Measurements from ENCODE around the gene TUBA8. TPM values are rescaled to one million over a fixed set of nuclear protein-coding genes. Genes with fewer than 3 reads are reported as not detected.

The TUBA8 gene
- polyA plus RNA-seq, 3 donors = 0.18 to 2.1 (median 0.27) TPM

DNA sequence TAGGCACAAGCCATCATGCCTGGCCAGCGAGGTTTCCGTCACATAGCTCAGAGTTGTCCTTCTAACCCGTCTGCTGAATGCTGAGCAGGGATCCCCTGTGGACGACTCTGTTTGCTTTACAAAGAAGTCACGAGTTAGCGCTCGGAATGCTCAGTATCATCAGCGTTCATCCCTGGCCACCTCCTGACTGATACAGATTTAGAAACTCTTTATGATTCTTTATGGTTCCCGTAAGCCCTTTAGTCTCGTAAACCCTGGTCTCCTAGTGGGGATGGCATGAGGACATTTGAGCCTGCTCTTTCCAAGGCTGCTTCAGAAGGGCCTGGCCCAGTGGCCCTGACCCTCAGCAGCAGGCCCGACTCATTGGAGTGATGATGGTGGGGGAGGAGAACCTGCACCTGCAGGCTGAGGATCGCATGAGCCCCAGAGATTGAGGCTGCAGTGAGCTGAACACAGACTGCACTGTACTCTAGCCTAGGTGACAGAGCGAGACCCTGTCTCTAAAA lies 23.2 kb upstream of the TUBA8 start:
- Mint-ChIP-seq H3K27ac (peak overlapping the region in 2 of 7 donors; percentile 33 to 44), H3K4me3 (no peak overlapping the region), H3K36me3 (peaks cover 79 to 99% of the 10 kb centered on the region in 2 donors), H3K27me3 (ENCODE audit: low read depth in 3 of 3) (no peaks in the 10 kb centered on the region), H3K4me1 (no peaks in the 10 kb centered on the region), H3K9me3 (no peaks in the 10 kb centered on the region)
- no peak overlapping the region for H3K4me3 ChIP-seq (replicated peaks in 1 of 3; ENCODE audit: low read depth in 2 of 3, low read length in 3 of 3)
- no peaks in the 10 kb centered on the region for H3K9me3 ChIP-seq (replicated peaks in 1 of 2; ENCODE audit: control insufficient read depth in 1 of 2, insufficient read depth in 1 of 2, low read length in 2 of 2)
- no peak for DNase-seq
- TF ChIP-seq CTCF (IDR thresholded peaks at IDR 0.05) = no peak
- H3K27ac ChIP-seq (ENCODE audit: low read depth in 1 of 2, low read length in 2 of 2) = no peak overlapping the region
- intact Hi-C loops (cut with micrococcal nuclease) = loop anchor here in 1 of 2 donors (10.0 kb wide), 1 partner anchor 473 kb away; no protein-coding TSS in a partner anchor
- no peak overlapping the region for H2AFZ ChIP-seq (ENCODE audit: insufficient read depth, low read depth, low read length, poor library complexity, severe bottlenecking)
- H3K9ac ChIP-seq (ENCODE audit: insufficient read depth, low read length, poor library complexity, severe bottlenecking) = no peak overlapping the region
- 88% methylated on average over 7 of the region's 13 CpGs for WGBS (ENCODE audit: insufficient coverage)
- peaks cover 8% of the 10 kb centered on the region for H4K20me1 ChIP-seq (ENCODE audit: insufficient read depth, low read length)
- no peaks in the 10 kb centered on the region for H3K27me3 ChIP-seq (ENCODE audit: control insufficient read depth in 2 of 2, insufficient read depth in 2 of 2, low read length in 2 of 2)
- H3K4me2 ChIP-seq (replicated peaks; ENCODE audit: extremely low read depth, low read length, poor library complexity, severe bottlenecking) = no peak overlapping the region
- H3K36me3 ChIP-seq (replicated peaks in 1 of 2; ENCODE audit: control insufficient read depth in 1 of 2, insufficient read depth in 2 of 2, low read length in 2 of 2) = peaks cover 85 to 99% of the 10 kb centered on the region in 2 donors
- H3K79me2 ChIP-seq (ENCODE audit: insufficient read depth, low read length) = peaks cover 4% of the 10 kb centered on the region
- H3K4me1 ChIP-seq (ENCODE audit: control insufficient read depth in 1 of 2, insufficient read depth in 2 of 2, low read length in 2 of 2) = no peaks in the 10 kb centered on the region

DNA sequence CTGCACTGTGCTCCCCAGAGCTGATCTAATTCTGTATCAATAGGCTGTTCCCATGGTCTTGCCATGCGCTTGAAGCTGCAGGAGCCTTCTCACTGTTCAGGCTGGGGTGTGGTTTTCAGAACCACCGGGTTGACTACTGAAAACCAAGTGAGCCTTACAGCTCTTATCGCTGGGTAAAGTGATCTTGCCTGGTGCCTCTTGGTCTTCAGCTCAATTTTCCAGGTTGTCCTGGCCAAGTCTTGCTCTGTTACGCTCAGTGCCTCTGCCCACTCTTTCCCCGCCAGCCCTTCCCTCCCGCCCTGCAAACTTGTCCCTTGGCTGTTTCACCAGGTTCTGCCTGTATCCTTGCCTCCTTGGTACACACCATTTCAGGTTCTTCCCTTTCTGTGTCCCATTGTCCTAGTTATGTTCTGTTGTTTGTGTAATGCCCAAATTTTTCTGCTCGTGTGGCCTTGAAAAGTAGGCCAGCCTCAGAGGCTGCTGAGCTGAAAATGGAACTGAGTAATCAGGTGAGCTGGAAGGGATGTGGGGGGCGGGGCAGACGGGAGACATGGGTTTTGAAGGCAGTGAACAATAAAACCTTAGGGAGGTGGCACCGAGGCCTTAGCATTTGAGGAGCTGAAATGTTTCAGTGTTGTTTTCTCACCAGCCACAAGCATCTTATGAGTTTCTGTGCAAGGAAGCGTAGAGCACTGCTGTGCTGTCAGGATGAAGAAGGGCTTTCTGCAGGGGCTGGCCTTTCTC lies 21.6 kb upstream of the TUBA8 start:
- no peaks in the 10 kb centered on the region for H3K9me3 ChIP-seq (replicated peaks in 1 of 2; ENCODE audit: control insufficient read depth in 1 of 2, insufficient read depth in 1 of 2, low read length in 2 of 2)
- Mint-ChIP-seq H3K4me1 (no peaks in the 10 kb centered on the region), H3K36me3 (peaks cover 68 to 92% of the 10 kb centered on the region in 2 donors), H3K27me3 (ENCODE audit: low read depth in 3 of 3) (no peaks in the 10 kb centered on the region), H3K27ac (peak overlapping the region in 2 of 7 donors; percentile 2 to 10), H3K9me3 (no peaks in the 10 kb centered on the region), H3K4me3 (no peak overlapping the region)
- H2AFZ ChIP-seq (ENCODE audit: insufficient read depth, low read depth, low read length, poor library complexity, severe bottlenecking) = no peak overlapping the region
- H3K4me2 ChIP-seq (replicated peaks; ENCODE audit: extremely low read depth, low read length, poor library complexity, severe bottlenecking) = no peak overlapping the region
- H3K36me3 ChIP-seq (replicated peaks in 1 of 2; ENCODE audit: control insufficient read depth in 1 of 2, insufficient read depth in 2 of 2, low read length in 2 of 2) = peaks cover 69 to 89% of the 10 kb centered on the region in 2 donors
- no peak overlapping the region for H3K9ac ChIP-seq (ENCODE audit: insufficient read depth, low read length, poor library complexity, severe bottlenecking)
- no peak overlapping the region for H3K27ac ChIP-seq (ENCODE audit: low read depth in 1 of 2, low read length in 2 of 2)
- no peak for DNase-seq
- no peaks in the 10 kb centered on the region for H3K27me3 ChIP-seq (ENCODE audit: control insufficient read depth in 2 of 2, insufficient read depth in 2 of 2, low read length in 2 of 2)
- no peaks in the 10 kb centered on the region for H3K4me1 ChIP-seq (ENCODE audit: control insufficient read depth in 1 of 2, insufficient read depth in 2 of 2, low read length in 2 of 2)
- H4K20me1 ChIP-seq (ENCODE audit: insufficient read depth, low read length) = no peaks in the 10 kb centered on the region
- WGBS (ENCODE audit: insufficient coverage) = 98% methylated on average over 10 of the region's 11 CpGs
- intact Hi-C loops (cut with micrococcal nuclease) = loop anchor here in 1 of 2 donors (10.0 kb wide), 1 partner anchor 474 kb away; no protein-coding TSS in a partner anchor
- no peak for TF ChIP-seq CTCF (IDR thresholded peaks at IDR 0.05)
- no peak overlapping the region for H3K4me3 ChIP-seq (replicated peaks in 1 of 3; ENCODE audit: low read depth in 2 of 3, low read length in 3 of 3)
- no peaks in the 10 kb centered on the region for H3K79me2 ChIP-seq (ENCODE audit: insufficient read depth, low read length)
